HFF-Myc (cell line): Measurements from ENCODE around the gene SKOR1.
A peak's percentile ranks its signal among the peaks of the same experiment; 100 is the strongest.

Source experiments
- DNase-seq: peaks from one replicate; pipeline ENCODE4 v3.0.0-alpha.2; 2011; ENCODE audit warnings: low read depth; ENCODE audit errors: extremely low read depth
- H3K4me3 ChIP-seq: replicated peaks from 2 replicates; pipeline ENCODE4 v1.5.1; 2011; ENCODE audit warnings: low read depth, mild to moderate bottlenecking, control low read depth, low read length
- CTCF ChIP-seq: IDR thresholded peaks from 2 replicates; pipeline ENCODE4 v1.5.1; 2012; ENCODE audit warnings: mild to moderate bottlenecking, low read depth, low read length, control low read depth; ENCODE audit errors: missing control alignments

The SKOR1 gene

GRCh38 chr15:67838789-67839332 lies 13.6 kb downstream of the SKOR1 start:
- DNase-seq, result no peak
- TF ChIP-seq CTCF, result no peak
- H3K4me3 ChIP-seq, result no peak overlapping the region

GRCh38 chr15:67839499-67839928 lies 14.2 kb downstream of the SKOR1 start:
- peak overlapping the region; percentile 35 for H3K4me3 ChIP-seq
- no peak for TF ChIP-seq CTCF
- DNase-seq, result no peak

- no peak for TF ChIP-seq CTCF
- H3K4me3 ChIP-seq, result peak within 1 kb of the TSS; percentile 67
- peak; percentile 79 for DNase-seq
Measured at GRCh38 chr15:67839929-67840748, 14.8 kb downstream of the SKOR1 start, which contains the start of gene RNU6-1. Gene RNU6-1, minus strand, starts transcription at chr15:67840045.

GRCh38 chr15:67840749-67841512 lies 15.6 kb downstream of the SKOR1 start:
- peak overlapping the region; percentile 67 for H3K4me3 ChIP-seq
- no peak for DNase-seq
- no peak for TF ChIP-seq CTCF

- no peak overlapping the region; the same call in 1 of the 2 replicates for H3K4me3 ChIP-seq
- DNase-seq, result no peak
- TF ChIP-seq CTCF, result no peak
Measured at GRCh38 chr15:67841513-67841762, 16.1 kb downstream of the SKOR1 start.

GRCh38 chr15:67843092-67843501 lies 17.8 kb downstream of the SKOR1 start:
- no peak for DNase-seq
- H3K4me3 ChIP-seq, result no peak overlapping the region
- no peak for TF ChIP-seq CTCF
